Measurements from ENCODE around the gene FAM89B.
"Not testable (repeated sequence)": the region's sequence is repeated elsewhere in the genome, so short reads cannot be mapped to it uniquely, and the experiment has no call there.

Gene FAM89B

DNA sequence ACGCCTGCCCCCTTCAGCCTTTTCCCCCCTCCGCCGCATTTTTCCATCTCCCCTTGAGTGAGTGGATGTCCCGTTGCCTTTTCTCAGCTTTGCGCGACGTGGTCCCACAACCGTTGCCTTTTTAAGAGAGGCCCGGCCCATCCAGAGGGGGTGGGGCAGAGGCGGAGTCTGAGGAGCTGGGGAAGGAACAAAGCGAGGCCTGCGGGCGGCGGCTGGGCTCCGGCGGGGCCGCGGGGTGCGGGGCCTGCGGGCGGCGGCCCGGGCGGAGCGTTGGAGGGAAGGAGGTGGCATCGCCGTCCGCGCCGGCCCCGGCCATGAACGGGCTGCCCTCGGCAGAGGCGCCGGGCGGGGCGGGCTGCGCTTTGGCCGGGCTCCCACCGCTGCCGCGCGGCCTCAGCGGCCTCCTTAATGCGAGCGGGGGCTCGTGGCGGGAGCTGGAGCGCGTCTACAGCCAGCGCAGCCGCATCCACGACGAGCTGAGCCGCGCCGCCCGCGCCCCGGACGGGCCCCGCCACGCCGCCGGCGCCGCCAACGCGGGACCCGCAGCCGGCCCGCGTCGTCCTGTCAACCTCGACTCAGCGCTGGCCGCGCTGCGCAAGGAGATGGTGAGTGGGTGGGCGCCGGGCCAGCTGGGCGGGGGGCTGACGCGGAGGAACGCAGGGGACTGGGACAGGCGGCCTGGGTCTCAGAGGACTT is at the start of gene FAM89B:
FAM89B (plus strand) TSS at position 183 of the 696 bp plus-strand sequence; CDS start at position 315, 132 bp downstream.
- peak; percentile 70 for DNase-seq

DNA sequence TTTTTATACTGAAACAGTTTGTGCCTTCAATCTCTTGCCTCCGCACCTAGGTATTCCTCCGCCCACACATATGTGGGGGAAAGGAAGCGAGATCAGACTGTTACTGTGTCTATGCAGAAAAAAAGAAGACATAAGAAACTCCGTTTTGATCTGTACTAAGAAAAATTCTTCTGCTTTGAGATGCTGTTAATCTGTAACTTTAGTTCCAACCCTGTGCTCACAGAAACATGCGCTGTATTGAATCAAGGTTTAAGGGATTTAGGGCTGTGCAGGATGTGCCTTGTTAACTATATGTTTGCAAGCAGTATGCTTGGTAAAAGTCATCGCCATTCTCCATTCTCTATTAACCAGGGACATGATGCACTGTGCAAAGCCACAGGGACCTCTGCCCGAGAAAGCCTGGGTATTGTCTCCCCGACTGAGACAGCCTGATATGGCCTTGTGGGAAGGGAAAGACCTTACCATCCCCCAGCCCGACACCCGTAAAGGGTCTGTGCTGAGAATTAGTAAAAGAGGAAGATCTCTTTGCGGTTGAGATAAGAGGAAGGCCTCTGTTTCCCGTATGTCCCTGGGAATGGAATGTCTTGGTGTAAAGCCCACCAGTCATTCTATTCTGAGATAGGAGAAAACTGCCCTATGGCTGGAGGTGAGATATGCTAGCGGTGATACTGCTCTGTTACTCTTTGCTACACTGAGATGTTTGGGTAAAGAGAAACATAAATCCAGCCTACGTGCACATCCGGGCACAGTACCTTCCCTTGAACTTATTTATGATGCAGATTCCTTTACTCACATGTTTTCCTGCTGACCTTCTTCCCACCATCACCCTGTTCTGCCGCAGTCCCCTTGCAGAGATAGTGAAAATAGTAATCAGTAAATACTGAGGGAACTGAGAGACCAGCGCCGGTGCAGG is 49.4 kb upstream of the FAM89B start:
- DNase-seq = not testable (repeated sequence)

DNA sequence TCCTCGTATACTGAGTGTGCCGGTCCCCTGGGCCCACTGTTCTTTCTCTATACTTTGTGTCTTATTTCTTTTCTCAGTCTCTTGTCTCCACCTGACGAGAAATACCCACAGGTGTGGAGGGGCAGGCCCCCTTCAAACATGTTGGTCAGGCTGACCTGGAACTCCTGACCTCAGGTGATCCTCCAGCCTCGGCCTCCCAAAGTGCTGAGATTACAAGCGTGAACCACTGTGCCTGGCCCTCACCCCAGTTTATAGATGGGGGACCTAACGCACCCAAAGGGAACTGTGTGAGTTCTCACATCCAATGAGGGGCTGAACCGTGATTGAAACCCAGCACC is 48.7 kb upstream of the FAM89B start:
- not testable (repeated sequence) for DNase-seq

DNA sequence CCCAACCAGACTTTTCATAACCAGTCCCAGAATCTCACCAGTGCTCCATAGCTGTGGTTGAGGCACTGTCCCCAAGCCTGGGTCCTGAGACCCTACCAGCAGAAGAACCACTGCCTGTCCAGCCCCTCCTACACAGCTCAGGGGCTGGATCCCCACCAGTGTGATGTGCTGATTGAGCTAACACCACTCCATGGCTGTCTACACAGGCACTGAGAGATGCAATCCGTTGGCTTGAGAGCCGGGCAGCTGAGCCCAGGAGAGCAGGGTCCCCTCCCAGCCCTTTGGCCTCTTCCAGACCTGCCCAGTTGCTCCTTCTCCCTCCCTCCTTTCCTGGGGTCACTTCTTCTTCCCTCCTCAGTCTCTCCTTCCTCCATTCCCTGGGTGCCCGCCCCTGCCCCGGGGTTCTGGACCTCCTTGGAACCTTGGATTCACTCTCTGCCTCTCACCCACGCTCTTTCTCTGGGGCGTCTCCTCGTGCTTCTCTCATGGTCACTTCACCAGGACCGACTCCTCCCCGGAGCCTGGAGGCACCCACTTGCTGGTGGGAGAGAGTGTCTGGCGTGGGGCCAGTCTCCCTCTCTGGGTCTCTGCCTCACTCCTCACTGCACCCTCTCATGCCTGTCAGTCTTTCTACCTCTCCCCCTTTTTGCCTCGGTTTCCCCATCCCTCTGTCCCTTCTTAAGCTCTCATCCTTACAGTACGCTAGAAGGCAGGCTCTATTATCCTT is 48.2 kb upstream of the FAM89B start:
- DNase-seq = no peak

DNA sequence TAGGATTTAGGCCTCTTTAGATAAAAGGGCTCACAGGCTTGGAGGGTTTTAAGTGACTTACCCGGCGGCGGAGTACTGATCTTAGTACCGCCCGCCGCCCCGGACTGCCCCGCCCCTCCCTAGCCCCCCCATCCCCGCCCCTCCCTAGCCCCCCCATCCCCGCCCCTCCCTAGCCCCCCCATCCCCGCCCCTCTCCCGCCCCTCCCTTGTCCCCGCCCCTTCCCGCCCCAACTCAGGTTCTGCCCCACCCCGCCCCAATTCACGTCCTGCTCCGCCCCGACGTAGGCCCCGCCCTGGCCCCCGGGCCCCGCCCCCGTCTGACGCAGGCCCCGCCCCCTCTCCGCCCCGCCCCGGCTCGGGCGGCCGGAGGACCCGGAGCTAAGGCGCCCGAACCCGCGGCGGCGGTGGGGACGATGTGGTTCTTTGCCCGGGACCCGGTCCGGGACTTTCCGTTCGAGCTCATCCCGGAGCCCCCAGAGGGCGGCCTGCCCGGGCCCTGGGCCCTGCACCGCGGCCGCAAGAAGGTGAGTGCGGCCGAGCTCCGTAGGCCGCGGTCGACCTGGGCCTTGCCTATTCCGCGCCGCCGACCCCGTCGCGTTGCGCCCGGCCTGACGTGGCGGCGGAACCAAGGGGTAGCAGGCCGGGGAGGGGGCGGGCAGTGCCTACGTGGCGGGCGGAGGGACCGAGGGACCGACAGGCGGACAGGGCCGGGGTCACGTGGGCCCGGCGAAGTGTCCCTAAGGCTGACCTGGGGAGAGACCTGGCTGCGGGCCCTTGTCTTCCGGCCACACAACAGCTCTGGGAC is 47.4 kb upstream of the FAM89B start, which contains the start of gene SCYL1:
SCYL1 (plus strand) TSS at position 343 of the 805 bp plus-strand sequence; CDS start at position 414, 71 bp downstream.
- DNase-seq = no peak

DNA sequence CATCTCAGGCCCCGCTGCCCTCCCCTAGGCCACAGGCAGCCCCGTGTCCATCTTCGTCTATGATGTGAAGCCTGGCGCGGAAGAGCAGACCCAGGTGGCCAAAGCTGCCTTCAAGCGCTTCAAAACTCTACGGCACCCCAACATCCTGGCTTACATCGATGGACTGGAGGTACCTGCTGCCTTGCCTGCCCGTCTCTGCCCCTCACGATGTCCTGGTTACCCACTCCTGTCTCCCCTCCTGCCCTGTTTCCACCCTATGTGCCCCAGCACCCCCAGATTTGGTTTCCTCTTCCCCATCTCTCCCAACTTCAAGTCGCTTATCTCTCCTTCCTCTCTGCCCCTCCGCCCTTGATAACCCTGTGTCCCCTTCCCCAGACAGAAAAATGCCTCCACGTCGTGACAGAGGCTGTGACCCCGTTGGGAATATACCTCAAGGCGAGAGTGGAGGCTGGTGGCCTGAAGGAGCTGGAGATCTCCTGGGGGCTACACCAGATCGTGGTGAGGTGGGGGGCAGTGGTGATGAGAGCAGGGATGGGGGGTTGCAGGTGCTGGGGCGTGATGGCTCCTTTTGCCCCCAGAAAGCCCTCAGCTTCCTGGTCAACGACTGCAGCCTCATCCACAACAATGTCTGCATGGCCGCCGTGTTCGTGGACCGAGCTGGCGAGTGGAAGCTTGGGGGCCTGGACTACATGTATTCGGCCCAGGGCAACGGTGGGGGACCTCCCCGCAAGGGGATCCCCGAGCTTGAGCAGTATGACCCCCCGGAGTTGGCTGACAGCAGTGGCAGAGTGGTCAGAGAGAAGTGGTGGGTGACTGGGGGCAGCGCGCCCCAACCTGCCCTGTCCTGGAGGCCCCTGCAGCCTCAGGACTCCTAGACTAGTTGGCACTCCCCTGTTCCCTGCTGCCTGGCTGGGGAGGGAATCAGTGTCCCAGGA is 46.5 kb upstream of the FAM89B start:
- no peak for DNase-seq

DNA sequence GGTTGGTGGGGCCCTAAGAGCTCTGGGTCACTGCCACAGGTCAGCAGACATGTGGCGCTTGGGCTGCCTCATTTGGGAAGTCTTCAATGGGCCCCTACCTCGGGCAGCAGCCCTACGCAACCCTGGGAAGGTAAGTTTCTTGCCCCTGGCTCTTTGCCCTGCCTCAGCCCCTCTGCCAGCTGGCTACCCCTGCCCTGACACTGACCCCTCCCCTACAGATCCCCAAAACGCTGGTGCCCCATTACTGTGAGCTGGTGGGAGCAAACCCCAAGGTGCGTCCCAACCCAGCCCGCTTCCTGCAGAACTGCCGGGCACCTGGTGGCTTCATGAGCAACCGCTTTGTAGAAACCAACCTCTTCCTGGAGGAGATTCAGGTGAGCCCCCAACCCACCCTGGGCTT is 45.6 kb upstream of the FAM89B start:
- no peak for DNase-seq

DNA sequence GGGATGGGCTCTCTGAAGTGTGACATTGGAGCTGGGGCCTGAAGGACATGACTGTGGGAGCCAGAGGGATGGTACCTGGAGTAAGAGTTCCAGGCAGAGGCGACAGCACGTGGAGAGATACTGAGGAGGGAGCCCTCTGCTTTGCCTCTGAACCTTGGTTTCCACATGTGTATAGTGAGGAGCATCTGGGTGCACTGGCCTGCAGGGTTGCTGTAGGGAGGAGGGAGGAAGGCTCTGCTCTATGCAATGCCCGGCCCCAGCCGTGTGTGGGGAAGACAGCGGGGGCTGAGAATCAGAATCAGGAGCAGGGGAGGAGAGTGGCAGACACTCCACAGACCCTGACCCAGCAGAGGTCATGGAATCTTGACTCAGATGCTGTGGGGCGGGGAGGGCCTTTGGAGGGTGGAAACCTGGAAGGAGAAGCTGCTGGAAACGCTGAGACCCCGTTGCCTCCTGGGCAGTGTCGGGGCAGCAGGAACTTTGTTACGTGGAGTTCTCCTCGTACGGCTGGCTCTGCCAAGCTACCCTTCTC is 43.5 kb upstream of the FAM89B start:
- DNase-seq = no peak

DNA sequence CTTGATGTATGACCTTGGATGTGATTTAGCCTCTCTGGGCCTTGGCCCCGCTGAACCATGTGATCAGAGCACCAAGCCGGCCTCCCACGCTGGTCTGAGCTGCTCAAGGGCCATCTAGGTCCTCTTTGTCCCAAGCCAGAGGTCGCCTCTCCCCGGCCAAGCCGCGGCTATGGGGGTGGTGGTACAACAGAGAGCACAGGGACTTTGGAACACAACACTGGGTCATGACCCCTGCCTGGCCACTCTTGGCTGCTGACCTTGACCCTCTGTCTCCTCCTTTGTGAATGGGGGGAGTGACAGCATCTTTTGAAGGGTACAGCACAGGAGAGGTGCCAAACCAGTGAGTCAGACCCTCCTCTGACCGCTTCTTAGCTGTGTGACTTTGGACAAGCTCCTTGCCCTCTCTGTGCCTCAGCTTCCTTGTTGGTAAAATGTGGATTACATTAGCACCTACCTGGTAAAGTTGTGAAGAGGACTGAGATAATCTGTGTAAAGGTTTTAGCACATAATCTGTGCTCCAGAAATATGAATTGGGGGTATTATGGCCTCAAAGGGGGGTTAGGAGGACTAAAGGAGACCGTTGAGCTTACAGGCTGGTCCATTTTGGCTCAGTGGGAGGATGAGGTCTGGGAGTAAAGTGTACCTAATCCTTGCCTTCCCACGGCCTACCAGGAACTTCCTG is 42.7 kb upstream of the FAM89B start:
- no peak for DNase-seq

DNA sequence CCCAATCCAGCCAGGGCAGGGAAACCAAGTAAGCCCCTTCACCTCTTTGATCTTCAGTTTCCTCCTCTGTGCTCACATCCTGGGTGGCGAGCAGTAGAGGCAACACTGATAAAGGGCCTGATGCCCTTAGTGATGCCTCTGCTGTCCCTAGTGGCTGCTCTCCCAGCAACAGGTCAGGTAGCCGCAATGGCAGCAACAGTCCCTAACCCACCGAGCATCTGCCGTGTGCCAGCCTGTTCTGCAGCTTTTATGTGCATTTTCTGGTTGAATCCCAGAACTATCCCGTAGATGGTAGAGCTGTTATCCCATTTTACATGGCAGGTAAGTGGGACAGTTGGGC is 42.2 kb upstream of the FAM89B start:
- DNase-seq = no peak

DNA sequence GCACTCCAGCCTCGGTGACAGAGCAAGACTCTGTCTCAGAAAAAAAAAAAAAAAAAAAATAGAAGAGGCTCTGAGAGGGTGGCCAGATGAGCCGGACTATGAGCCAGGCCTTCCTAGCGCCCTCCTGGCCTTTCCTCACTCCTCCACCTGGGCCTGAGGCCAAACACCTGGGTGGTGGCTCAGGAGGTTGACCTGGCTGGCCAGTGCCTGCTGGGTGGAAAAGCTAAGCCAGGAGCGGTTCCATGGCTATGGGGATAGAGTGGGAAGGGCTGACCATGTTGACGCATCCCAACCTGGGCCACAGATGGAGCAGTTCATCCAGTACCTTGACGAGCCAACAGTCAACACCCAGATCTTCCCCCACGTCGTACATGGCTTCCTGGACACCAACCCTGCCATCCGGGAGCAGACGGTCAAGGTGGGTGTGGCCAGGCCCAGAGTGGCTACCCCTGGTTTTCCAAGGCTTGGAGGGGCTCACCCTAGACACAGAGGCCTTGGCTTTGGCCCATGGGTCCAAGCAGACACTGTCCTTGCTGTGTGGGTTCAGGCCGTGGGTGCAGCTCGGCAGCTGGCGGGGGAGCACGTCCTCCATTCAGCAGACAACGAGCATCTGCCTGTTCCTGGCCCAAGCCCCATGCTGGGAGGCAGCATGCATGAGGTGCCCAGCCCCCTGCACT is 39.8 kb upstream of the FAM89B start:
- DNase-seq = no peak

DNA sequence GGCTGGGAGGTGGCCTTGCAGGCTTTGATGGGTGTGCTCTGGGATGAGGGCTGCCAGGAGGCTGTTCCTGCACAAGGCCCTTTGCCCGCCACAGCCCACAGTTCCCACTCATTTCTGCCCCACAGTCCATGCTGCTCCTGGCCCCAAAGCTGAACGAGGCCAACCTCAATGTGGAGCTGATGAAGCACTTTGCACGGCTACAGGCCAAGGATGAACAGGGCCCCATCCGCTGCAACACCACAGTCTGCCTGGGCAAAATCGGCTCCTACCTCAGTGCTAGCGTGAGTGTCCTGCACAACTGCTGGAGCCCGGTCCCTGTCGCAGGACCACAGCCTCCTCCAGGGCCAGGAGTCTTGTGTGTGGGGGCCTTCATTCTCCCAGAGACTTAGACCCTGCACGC is 37.2 kb upstream of the FAM89B start:
- DNase-seq = no peak

DNA sequence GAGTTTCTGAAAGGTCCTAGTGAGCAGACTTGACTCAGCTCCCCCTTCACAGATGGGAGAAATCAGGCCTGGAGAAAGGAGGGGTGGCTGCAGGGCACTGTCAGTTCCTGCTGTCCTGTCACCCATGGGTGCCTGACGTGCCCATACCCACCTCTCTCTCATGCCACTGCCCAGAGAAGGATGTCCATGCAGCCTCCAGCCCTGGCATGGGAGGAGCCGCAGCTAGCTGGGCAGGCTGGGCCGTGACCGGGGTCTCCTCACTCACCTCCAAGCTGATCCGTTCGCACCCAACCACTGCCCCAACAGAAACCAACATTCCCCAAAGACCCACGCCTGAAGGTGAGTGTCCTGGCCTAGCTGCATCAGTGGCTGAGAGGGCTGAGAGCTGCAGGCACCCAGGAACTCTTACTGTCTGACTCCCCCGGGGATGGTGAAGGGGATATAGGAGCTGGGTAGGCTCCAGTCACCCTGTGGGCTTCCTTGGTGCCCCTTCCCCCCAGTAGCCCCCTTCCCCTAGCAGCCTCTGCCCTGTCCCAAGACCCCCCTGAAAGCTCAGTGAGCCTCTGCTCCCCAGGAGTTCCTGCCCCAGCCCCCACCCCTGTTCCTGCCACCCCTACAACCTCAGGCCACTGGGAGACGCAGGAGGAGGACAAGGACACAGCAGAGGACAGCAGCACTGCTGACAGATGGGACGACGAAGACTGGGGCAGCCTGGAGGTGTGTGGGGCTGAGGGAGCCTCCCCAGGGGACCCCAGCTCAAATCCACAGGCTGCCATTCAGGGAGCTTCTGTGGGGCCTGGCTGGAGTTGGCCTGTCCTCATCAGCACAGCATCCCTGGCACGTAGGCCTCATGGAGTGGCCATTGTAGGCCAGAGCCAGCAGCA is 35.7 kb upstream of the FAM89B start:
- DNase-seq = no peak

DNA sequence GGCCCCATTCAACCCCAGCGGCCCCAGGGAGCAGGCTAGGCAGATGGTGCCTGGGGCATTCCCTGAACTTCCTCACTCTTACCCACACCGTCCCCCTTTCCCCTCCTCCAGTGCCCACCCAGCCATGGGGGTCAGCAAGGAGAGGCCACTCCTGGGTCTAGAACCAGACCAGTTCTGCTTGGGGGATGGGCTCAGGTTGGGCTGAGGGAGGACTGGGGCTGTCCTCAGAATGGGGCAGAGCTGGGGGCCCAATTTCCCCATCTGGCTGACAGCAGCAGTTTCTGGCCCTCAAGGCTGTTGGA is 35.1 kb upstream of the FAM89B start:
- DNase-seq = no peak

DNA sequence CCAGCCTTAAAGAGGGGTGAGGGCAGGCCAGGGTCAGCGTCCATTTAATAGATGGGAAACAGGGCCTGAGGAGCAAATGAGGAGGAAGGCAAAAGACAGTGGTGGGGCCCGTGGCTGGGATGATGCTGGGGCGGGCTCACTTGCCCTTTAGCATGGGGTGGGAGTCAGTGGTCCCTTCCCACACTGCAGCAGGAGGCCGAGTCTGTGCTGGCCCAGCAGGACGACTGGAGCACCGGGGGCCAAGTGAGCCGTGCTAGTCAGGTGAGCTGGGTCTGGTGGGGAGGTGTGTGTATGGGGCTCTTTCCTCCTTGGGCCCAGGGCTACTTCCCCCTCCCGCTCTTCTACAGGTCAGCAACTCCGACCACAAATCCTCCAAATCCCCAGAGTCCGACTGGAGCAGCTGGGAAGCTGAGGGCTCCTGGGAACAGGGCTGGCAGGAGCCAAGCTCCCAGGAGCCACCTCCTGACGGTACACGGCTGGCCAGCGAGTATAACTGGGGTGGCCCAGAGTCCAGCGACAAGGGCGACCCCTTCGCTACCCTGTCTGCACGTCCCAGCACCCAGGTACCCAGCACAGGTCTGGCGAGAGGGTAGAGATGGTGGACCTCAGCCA is 34.6 kb upstream of the FAM89B start:
- no peak for DNase-seq

DNA sequence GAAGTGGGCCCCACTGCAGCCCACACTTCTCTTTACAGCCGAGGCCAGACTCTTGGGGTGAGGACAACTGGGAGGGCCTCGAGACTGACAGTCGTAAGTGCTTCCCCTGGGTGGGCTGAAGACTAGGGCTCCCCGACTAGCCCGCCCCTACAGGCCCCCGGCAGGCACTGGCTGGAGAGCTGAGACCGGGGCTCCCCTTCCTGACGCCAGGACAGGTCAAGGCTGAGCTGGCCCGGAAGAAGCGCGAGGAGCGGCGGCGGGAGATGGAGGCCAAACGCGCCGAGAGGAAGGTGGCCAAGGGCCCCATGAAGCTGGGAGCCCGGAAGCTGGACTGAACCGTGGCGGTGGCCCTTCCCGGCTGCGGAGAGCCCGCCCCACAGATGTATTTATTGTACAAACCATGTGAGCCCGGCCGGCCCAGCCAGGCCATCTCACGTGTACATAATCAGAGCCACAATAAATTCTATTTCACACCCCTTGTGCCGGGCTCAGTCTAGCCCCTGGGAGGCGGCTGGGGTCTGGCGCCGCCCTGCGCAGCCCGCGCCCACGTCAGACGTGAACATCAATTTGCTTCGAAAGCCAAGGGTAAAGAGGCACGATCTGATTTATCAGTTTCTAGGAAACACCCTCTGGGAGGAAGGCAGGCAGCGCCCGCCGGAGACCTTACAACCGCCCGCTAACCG is 34.0 kb upstream of the FAM89B start:
- no peak for DNase-seq

DNA sequence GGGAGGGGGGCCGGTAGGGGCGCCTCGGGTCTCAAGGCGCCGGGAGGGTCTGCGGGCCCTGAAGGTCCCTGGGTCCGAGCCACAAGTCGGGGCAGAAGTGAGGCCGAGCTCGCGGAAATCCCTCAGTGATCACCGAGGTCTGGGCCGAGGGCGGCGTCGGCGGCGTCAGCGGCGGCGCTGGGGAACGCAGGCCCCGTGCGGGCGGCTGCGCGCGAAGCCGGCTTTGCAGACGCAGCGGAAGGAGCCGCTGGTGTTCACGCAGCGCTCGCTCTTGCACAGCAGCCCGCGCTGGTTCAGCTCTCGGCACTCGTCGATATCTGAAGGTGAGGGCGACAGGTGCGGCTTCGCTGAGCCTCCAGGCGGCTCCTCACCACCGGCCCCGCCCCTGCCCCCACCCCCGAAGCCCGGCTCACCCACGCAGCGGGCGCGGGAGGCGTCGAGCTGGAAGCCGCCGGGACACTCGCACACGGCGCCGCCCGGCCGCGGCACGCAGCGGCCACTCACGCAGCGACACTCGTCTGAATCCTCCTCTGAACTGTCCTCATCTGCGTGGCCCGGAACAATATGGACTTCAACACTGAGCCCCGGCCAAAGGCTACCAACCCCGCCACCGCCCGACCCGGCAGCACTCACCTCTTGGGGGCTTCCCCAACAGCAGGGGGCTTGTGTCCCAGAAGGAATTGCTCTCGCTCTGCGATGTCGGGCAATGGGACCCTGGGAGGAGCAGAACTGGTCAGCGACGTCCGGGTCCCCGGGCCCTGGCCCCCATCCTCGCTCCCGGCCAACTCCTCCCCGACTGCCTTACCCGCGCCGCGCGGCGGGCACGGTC is 33.2 kb upstream of the FAM89B start:
- DNase-seq = no peak
